GM12865 (cell line): ENCODE results near the gene TMEM256.

Source experiments
- DNase-seq: peaks from one replicate; pipeline ENCODE4 v3.0.0; 2010; ENCODE audit warnings: low read depth
- H3K4me3 ChIP-seq: 2 replicates; pipeline ENCODE4 v1.5.1; 2011; ENCODE audit warnings: mild to moderate bottlenecking, low read depth, low read length, control low read depth
- TF ChIP-seq, protein P1 (sequence below): IDR thresholded peaks from 2 replicates; pipeline ENCODE4 v1.5.1; 2011; ENCODE audit warnings: low read length, control low read depth, low read depth, inconsistent platforms; ENCODE audit not compliant: insufficient read depth; ENCODE audit errors: missing control alignments

TMEM256 gene

DNA sequence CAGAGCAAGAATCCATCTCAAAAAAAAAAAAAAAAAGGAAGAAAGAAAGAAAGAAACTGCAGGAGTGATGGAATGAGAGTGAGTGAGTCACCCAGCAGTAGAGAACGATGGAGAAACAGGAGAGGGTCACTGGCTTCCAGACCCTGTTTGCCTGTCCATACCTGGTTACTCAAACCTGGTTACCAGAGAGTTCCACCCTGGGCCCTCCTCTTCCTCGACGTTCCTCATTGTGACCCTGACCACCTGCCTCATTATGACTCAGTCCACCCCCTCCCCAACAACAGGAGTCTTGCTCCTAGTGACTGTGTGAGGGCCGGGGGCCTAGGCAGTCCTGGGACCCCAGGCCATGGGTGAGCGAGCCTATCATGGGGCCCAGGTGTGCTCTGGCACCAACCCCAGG, 24.7 kb upstream of the TMEM256 start, which contains the start of gene SPEM3:
Gene SPEM3, plus strand, starts transcription at position 301 of the 400 bp plus-strand sequence. Its CDS starts 46 bp downstream, at position 347.
- no peak within 1 kb of the TSS for H3K4me3 ChIP-seq
- TF ChIP-seq, protein P1, sequence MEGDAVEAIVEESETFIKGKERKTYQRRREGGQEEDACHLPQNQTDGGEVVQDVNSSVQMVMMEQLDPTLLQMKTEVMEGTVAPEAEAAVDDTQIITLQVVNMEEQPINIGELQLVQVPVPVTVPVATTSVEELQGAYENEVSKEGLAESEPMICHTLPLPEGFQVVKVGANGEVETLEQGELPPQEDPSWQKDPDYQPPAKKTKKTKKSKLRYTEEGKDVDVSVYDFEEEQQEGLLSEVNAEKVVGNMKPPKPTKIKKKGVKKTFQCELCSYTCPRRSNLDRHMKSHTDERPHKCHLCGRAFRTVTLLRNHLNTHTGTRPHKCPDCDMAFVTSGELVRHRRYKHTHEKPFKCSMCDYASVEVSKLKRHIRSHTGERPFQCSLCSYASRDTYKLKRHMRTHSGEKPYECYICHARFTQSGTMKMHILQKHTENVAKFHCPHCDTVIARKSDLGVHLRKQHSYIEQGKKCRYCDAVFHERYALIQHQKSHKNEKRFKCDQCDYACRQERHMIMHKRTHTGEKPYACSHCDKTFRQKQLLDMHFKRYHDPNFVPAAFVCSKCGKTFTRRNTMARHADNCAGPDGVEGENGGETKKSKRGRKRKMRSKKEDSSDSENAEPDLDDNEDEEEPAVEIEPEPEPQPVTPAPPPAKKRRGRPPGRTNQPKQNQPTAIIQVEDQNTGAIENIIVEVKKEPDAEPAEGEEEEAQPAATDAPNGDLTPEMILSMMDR: no peak
- no peak for DNase-seq

DNA sequence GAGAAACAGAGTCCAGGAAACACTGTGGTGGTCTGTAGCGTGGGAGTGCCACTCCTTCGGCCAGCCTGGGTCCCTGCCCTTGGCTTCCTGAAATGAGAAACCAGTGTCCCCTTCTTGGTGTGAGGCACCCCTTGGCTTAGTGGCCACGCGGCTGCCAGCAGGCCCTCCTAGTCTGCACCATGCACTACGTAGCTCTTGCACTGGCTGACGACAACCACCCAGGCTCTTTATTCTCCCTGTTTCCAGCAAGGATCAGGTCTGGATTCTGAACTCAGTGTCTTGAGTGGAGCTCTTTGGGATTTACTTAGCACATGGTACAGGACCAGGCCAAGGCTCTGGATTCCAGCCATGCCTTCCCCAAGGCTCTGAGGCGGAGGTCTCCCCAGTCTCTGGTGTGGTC, 23.7 kb upstream of the TMEM256 start:
- TF ChIP-seq, protein P1: no peak

DNA sequence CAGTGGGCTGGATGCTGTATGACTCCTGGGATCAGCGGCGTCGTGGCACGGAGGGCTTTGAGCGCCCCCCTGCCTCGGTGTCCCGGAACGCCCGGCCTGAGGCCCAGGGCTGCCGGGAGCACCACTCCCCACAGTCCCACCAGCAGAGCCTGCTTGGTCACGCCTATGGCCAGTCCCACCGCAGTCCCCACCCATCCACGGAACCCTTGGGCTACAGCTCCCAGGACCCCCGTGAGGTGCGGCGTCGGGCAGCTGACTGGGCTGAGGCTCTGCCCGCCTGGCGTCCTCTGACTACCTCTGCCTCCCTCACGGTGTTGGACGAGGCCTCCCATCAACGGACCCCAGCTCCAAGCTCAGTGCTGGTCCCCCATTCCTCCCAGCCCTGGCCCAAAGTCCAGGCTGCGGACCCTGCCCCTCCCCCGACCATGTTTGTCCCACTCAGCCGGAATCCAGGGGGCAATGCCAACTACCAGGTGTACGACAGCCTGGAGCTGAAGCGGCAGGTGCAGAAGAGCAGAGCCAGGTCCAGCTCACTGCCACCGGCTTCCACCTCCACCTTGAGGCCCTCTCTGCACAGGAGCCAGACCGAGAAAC, 23.1 kb upstream of the TMEM256 start:
- DNase-seq: no peak
- TF ChIP-seq, protein P1: no peak
- H3K4me3 ChIP-seq: no peak overlapping the region

More for the DNA sequence above, 23.7 kb upstream of the TMEM256 start:
- no peak overlapping the region for H3K4me3 ChIP-seq
- no peak for DNase-seq

DNA sequence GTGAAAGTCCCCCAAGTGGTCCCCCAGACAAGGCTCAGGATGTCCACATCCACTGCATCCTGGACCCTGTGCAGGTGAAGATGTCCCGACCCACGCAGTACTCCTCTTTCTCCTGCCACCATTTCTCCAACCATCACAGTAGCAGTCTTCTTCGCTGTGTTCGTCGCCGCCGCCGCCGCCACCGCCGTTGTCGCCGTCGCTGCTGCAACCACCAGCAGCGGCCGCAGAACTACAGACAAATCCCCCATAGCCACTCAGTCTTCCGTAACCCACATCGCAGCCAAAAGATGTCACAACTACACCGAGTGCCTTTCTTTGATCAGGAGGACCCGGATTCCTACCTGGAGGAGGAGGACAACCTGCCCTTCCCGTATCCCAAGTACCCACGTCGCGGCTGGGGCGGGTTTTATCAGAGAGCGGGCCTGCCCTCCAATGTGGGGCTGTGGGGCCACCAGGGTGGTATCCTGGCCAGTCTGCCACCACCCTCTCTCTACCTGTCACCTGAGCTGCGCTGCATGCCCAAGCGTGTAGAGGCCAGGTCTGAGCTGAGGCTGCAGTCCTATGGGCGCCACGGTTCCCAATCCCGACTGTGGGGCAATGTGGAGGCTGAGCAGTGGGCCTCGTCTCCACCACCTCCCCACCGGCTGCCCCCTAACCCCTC, 22.4 kb upstream of the TMEM256 start:
- DNase-seq: no peak
- TF ChIP-seq, protein P1: no peak
- H3K4me3 ChIP-seq: no peak overlapping the region

DNA sequence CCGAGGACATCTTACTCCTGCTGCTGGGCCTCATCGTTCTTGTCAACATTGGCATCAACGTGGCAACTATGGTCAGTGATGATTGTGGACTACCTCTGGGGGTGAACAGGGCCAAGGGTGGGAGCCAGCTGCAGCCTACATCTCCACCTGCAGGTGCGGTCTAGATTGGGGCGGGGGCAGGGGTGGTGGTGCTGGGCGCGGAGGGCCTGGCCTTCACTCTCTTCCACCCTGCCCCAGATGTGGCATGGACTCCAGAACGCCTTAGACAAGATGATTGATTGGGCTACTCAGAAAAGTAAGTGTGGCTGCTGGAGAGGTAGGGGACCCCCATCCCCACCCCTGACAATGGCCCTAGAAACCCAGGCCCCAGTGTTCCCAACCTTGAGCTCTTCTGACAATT, 21.9 kb upstream of the TMEM256 start:
- DNase-seq: no peak
- TF ChIP-seq, protein P1: no peak
- no peak overlapping the region for H3K4me3 ChIP-seq

DNA sequence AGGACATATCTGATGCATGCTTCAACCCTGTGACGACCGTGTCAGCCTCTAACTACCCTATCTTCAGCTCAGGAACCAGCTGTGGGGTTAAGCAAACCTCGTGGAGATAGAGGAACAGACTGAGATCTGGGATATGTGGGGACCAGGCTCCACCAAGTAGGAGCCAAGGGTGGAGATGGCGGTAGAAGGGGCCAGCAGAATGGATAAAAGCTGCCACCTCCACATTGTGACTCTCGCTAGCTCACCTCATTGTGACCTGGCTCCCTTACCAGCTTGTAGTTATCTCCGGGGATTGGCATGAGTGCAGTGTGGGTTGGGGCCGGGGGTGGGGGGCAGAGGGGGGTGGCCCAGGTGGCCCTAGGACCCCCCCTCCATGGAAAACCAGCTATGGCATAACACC, 21.4 kb upstream of the TMEM256 start, which contains the start of gene SPEM2:
Gene SPEM2, plus strand, starts transcription at position 301 of the 400 bp plus-strand sequence. Its CDS starts 73 bp downstream, at position 374.
- TF ChIP-seq, protein P1: no peak
- no peak for DNase-seq
- H3K4me3 ChIP-seq: no peak within 1 kb of the TSS
